ENCODE measurements around the gene MTCL1.

- TF ChIP-seq, protein P1, sequence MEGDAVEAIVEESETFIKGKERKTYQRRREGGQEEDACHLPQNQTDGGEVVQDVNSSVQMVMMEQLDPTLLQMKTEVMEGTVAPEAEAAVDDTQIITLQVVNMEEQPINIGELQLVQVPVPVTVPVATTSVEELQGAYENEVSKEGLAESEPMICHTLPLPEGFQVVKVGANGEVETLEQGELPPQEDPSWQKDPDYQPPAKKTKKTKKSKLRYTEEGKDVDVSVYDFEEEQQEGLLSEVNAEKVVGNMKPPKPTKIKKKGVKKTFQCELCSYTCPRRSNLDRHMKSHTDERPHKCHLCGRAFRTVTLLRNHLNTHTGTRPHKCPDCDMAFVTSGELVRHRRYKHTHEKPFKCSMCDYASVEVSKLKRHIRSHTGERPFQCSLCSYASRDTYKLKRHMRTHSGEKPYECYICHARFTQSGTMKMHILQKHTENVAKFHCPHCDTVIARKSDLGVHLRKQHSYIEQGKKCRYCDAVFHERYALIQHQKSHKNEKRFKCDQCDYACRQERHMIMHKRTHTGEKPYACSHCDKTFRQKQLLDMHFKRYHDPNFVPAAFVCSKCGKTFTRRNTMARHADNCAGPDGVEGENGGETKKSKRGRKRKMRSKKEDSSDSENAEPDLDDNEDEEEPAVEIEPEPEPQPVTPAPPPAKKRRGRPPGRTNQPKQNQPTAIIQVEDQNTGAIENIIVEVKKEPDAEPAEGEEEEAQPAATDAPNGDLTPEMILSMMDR (IDR thresholded peaks at IDR 0.05 in 2 of 3, conservative IDR thresholded peaks at IDR 0.05 in 1 of 3; ENCODE audit: insufficient read depth in 2 of 3, low read depth in 1 of 3, low read length in 3 of 3) = no peak
- no peak for TF ChIP-seq MAZ (CRISPR knock-in tag; conservative IDR thresholded peaks at IDR 0.05 in 1 of 2, IDR thresholded peaks at IDR 0.05 in 1 of 2)
- no peak for TF ChIP-seq CREM (IDR thresholded peaks at IDR 0.05; ENCODE audit: low read depth)
- TF ChIP-seq ZNF197 (CRISPR knock-in tag; IDR thresholded peaks at IDR 0.05; ENCODE audit: low read depth) = no peak
- TF ChIP-seq TCFL5 (CRISPR knock-in tag; conservative IDR thresholded peaks at IDR 0.05) = no peak
- no peak for TF ChIP-seq MXI1 (IDR thresholded peaks at IDR 0.05; ENCODE audit: low read depth, low read length)
- TF ChIP-seq HDAC2 (IDR thresholded peaks at IDR 0.05) = no peak
- TF ChIP-seq ETV5 (CRISPR knock-in tag; IDR thresholded peaks at IDR 0.05; ENCODE audit: low read depth) = no peak
- no peak for TF ChIP-seq EZH2 (IDR thresholded peaks at IDR 0.05; ENCODE audit: borderline replicate concordance, low read depth, low read length)
- TF ChIP-seq U2AF1 (optimal IDR thresholded peaks at IDR 0.05; ENCODE audit: low read depth, low read length) = no peak
Observed at GRCh38 chr18:8717011-8717770, 11.8 kb downstream of the MTCL1 start.

All from K562 (cell line).